HepG2 (cell line): ENCODE data around the gene SGCG. TPM values are rescaled to one million over a fixed set of nuclear protein-coding genes. Genes with fewer than 3 reads are reported as not detected.

Experiments used
- ATAC-seq: fragments of 200-7000 bp; cut with Tn5 transposase; 3 replicates; pipeline ENCODE4 v1.9.1; 2020; ENCODE audit warnings: mild to moderate bottlenecking, moderate library complexity
- BruUV-seq: library from RNA; stranded (reverse); fragments of 400-500 nt; replicated peaks from 2 replicates; lab custom pipeline; 2021; lab: Mats Ljungman, UMichigan
- CTCF ChIA-PET: fragments of 300-600 bp; formaldehyde crosslinking; extraction: SDS; loops from one replicate; lab custom pipeline; 2021; ENCODE audit warnings: low total read pairs, inconsistent platforms, low intra/inter-chr PET ratio; lab: Yijun Ruan, JAX
- POLR2A ChIA-PET: fragments of 350-600 bp; sonication (Branson Sonifier 250); formaldehyde crosslinking; loops from one replicate; lab custom pipeline; 2020; ENCODE audit warnings: antibody characterized with exemption, inconsistent platforms; lab: Yijun Ruan, JAX
- DNase-seq: peaks from one replicate; pipeline ENCODE4 v3.0.0-alpha.2; 2015; ENCODE audit warnings: low spot score
- FAIRE-seq: peaks from 3 replicates; lab custom pipeline; 2011; peaks lifted over from hg19 to GRCh38; lab: Jason Lieb, UNC
- H2AFZ ChIP-seq: one replicate; pipeline ENCODE4 v1.6.1; 2011; ENCODE audit warnings: low read length, inconsistent platforms
- H3K27ac ChIP-seq: fragments of 300-600 bp; 3 replicates; pipeline ENCODE4 v1.8.0; 2011; ENCODE audit warnings: mixed run types, mild to moderate bottlenecking, mixed read lengths, low read length, inconsistent platforms; ENCODE audit not compliant: insufficient read depth; ENCODE audit errors: extremely low read length
- H3K27me3 ChIP-seq, 2 experiments: fragments of 200-600 bp in 1 of 2; 2 replicates in 1 of 2; 3 replicates in 1 of 2; pipeline versions ENCODE4 v1.6.0 to v1.8.0; 2011; ENCODE audit warnings: low read length in 2 of 2, mild to moderate bottlenecking in 2 of 2, moderate library complexity in 2 of 2, inconsistent platforms in 1 of 2; ENCODE audit not compliant: insufficient read depth in 2 of 2, control insufficient read depth in 1 of 2
- H3K36me3 ChIP-seq, 2 experiments: fragments of 200-600 bp in 1 of 2; replicated peaks in 1 of 2; 2 replicates in 1 of 2; 3 replicates in 1 of 2; pipeline versions ENCODE4 v1.5.1 to v1.8.0; 2011; ENCODE audit warnings: low read length in 2 of 2, inconsistent platforms in 1 of 2; ENCODE audit not compliant: insufficient read depth in 2 of 2, control insufficient read depth in 1 of 2
- H3K4me1 ChIP-seq: 2 replicates; pipeline ENCODE4 v1.5.1; 2012; ENCODE audit warnings: low read length, inconsistent platforms; ENCODE audit not compliant: insufficient read depth
- H3K4me2 ChIP-seq: 2 replicates; pipeline ENCODE4 v1.6.0; 2011; ENCODE audit warnings: low read depth, low read length, inconsistent platforms
- H3K4me3 ChIP-seq, 3 experiments: fragments of 200-600 bp in 1 of 3; sonication (generic), shearing (Covaris generic) in 1 of 3; replicated peaks in 1 of 3; 2 replicates each; pipeline ENCODE4 v1.5.1; 2011 to 2016; ENCODE audit warnings: low read length in 3 of 3, inconsistent platforms in 2 of 3, low read depth in 2 of 3, mild to moderate bottlenecking in 2 of 3, control low read depth in 1 of 3, mixed read lengths in 1 of 3; ENCODE audit not compliant: insufficient read depth in 1 of 3
- H3K79me2 ChIP-seq: one replicate; pipeline ENCODE4 v1.6.1; 2011; ENCODE audit warnings: low read length, inconsistent platforms; ENCODE audit not compliant: insufficient read depth
- H3K9ac ChIP-seq: 2 replicates; pipeline ENCODE4 v1.6.0; 2011; ENCODE audit warnings: mild to moderate bottlenecking, low read depth, low read length, inconsistent platforms; ENCODE audit not compliant: insufficient read depth
- H3K9me3 ChIP-seq: 2 replicates; pipeline ENCODE4 v1.5.1; 2012; ENCODE audit warnings: mild to moderate bottlenecking, low read length
- H4K20me1 ChIP-seq: 2 replicates; pipeline ENCODE4 v1.6.0; 2011; ENCODE audit warnings: inconsistent platforms, mild to moderate bottlenecking, low read length, moderate library complexity; ENCODE audit not compliant: insufficient read depth
- ATF7 ChIP-seq, 2 experiments: fragments of 450-650 bp in 1 of 2; sonication (generic) in 1 of 2; formaldehyde crosslinking in 1 of 2; IDR thresholded peaks; 2 replicates each; pipeline versions ENCODE4 v1.4.0 to v1.6.1; 2016 to 2020; ENCODE audit warnings: antibody characterized with exemption in 1 of 2, mild to moderate bottlenecking in 1 of 2, missing genetic modification reagents in 1 of 2
- ELF4 ChIP-seq: sonication (generic); formaldehyde crosslinking; IDR thresholded peaks from 2 replicates; pipeline ENCODE4 v1.5.0; 2020; ENCODE audit warnings: missing genetic modification reagents, mild to moderate bottlenecking, moderate library complexity, borderline replicate concordance
- MAFF ChIP-seq: IDR thresholded peaks from 2 replicates; pipeline ENCODE4 v1.6.1; 2011; ENCODE audit warnings: low read depth, low read length, improper control_type of control experiment
- PCBP2 ChIP-seq: fragments of 200-400 bp; formaldehyde crosslinking; optimal IDR thresholded peaks from 2 replicates; pipeline ENCODE3; 2018; ENCODE audit warnings: low read length, low read depth; ENCODE audit not compliant: poor library complexity, severe bottlenecking
- ZNF446 ChIP-seq: sonication (generic); formaldehyde crosslinking; IDR thresholded peaks from 2 replicates; pipeline ENCODE4 v1.5.0; 2020; ENCODE audit warnings: mild to moderate bottlenecking, missing genetic modification reagents
- ZNF547 ChIP-seq: sonication (generic); formaldehyde crosslinking; IDR thresholded peaks from 2 replicates; pipeline ENCODE4 v1.5.1; 2020; ENCODE audit warnings: mild to moderate bottlenecking, missing genetic modification reagents
- ZNF644 ChIP-seq: IDR thresholded peaks from 2 replicates; pipeline ENCODE4 v1.6.1; 2016; ENCODE audit warnings: low read depth
- WGBS: methylation state at CpG from one replicate; pipeline ENCODE4 v1.1.6; 2017; ENCODE audit warnings: low lambda C conversion rate; 5-methylcytosine and 5-hydroxymethylcytosine counted together
- in situ Hi-C: cut with HindIII; loops from 2 replicates; pipeline ENCODE4 v1.10.0; 2017; ENCODE audit warnings: low pct_unique_long_range_greater_than_20kb; ENCODE audit not compliant: extremely low pct_ligation_motif_present
- intact Hi-C: fragments of 100-400 bp; cut with micrococcal nuclease; formaldehyde crosslinking; loops from one replicate; pipeline ENCODE4 v1.10.0; 2022; ENCODE audit not compliant: unreplicated experiment
- polyA plus RNA-seq, 8 experiments: library from polyadenylated mRNA; depleted of rRNA in 3 of 8; stranded (reverse) in 7 of 8; unstranded in 1 of 8; fragments of >200 nt; fragmentation: Illumina TruSeq in 4 of 8; extraction: Trizol in 4 of 8; gene quantifications; 2 replicates each; pipeline versions ENCODE4 v1.2.1 to v1.2.3, GENCODE V29; 2011 to 2016; ENCODE audit warnings: low read depth in 4 of 8, missing spikeins in 1 of 8, mixed read lengths in 1 of 8; ENCODE audit not compliant: insufficient read depth in 1 of 8
- total RNA-seq, 5 experiments: library from RNA; depleted of rRNA; stranded (reverse); fragments of >200 nt; fragmentation: Illumina TruSeq; extraction: Trizol; gene quantifications; 2 replicates each; pipeline ENCODE4 v1.2.3, GENCODE V29; 2016; ENCODE audit warnings: low read depth in 1 of 5
- TF ChIP-seq, protein P1 (sequence below): sonication (generic); formaldehyde crosslinking; IDR thresholded peaks from 2 replicates; pipeline ENCODE4 v1.9.0; 2022; ENCODE audit warnings: missing genetic modification reagents, mild to moderate bottlenecking, borderline replicate concordance

Gene SGCG
- total and polyA plus RNA-seq, 2 of the 13 experiments (the other 11 are each of a cell fraction or from before 2014, with no cell fraction given) = not detected

DNA sequence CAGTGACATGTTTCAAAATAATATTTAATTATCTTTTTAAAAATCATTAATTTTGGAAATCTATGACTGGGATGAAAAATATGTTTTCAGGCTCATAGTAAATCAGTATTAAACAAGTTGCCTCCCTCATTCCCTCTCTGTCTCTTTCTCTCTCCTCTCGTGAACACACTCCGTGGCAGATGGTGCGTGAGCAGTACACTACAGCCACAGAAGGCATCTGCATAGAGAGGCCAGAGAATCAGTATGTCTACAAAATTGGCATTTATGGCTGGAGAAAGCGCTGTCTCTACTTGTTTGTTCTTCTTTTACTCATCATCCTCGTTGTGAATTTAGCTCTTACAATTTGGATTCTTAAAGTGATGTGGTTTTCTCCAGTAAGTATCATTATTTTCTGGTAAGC, 22.7 kb downstream of the SGCG start:
- H3K4me2 ChIP-seq = no peak overlapping the region
- no peak overlapping the region for H3K27ac ChIP-seq
- intact Hi-C loops = no loop called here
- ChIA-PET CTCF (no interaction called here), POLR2A (no interaction called here)
- DNase-seq (no peak), ATAC-seq (no peak), FAIRE-seq (no peak)
- no peak overlapping the region for H2AFZ ChIP-seq
- no peaks in the 10 kb centered on the region for H4K20me1 ChIP-seq
- no peaks in the 10 kb centered on the region for H3K9me3 ChIP-seq
- 5% methylated on average over 5 of the region's 5 CpGs for WGBS
- H3K79me2 ChIP-seq = no peaks in the 10 kb centered on the region
- BruUV-seq = no TSS peak
- H3K36me3 ChIP-seq = no peaks in the 10 kb centered on the region
- H3K4me3 ChIP-seq = no peak overlapping the region
- no peak for TF ChIP-seq ELF4 (CRISPR knock-in tag)
- no peak for TF ChIP-seq ZNF644 (CRISPR knock-in tag)
- TF ChIP-seq, protein P1, sequence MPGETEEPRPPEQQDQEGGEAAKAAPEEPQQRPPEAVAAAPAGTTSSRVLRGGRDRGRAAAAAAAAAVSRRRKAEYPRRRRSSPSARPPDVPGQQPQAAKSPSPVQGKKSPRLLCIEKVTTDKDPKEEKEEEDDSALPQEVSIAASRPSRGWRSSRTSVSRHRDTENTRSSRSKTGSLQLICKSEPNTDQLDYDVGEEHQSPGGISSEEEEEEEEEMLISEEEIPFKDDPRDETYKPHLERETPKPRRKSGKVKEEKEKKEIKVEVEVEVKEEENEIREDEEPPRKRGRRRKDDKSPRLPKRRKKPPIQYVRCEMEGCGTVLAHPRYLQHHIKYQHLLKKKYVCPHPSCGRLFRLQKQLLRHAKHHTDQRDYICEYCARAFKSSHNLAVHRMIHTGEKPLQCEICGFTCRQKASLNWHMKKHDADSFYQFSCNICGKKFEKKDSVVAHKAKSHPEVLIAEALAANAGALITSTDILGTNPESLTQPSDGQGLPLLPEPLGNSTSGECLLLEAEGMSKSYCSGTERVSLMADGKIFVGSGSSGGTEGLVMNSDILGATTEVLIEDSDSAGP (CRISPR knock-in tag) = no peak
- no peak for TF ChIP-seq ZNF446 (CRISPR knock-in tag)
- H3K4me1 ChIP-seq = no peaks in the 10 kb centered on the region
- H3K9ac ChIP-seq = no peak overlapping the region
- in situ Hi-C loops = no loop called here
- no peaks in the 10 kb centered on the region for H3K27me3 ChIP-seq

GRCh38 chr13:23205807-23206206, 25.0 kb downstream of the SGCG start:
- Histone ChIP-seq H3K36me3 (no peaks in the 10 kb centered on the region), H3K9ac (no peak overlapping the region), H2AFZ (no peak overlapping the region), H4K20me1 (no peaks in the 10 kb centered on the region), H3K79me2 (no peaks in the 10 kb centered on the region), H3K4me2 (no peak overlapping the region), H3K4me1 (no peaks in the 10 kb centered on the region), H3K9me3 (no peaks in the 10 kb centered on the region), H3K27ac (no peak overlapping the region), H3K27me3 (no peaks in the 10 kb centered on the region), H3K4me3 (no peak overlapping the region)
- in situ Hi-C loops = no loop called here
- POLR2A ChIA-PET = no interaction called here
- WGBS = 4% methylated on average over 3 of the region's 3 CpGs
- BruUV-seq = no TSS peak
- FAIRE-seq (no peak), DNase-seq (no peak), ATAC-seq (no peak)
- intact Hi-C loops = no loop called here
- TF ChIP-seq PCBP2 (no peak), ZNF547 (no peak), MAFF (no peak), ATF7 (IDR thresholded peaks at IDR 0.05) (peak; percentile 91), ATF7 (CRISPR knock-in tag; IDR thresholded peaks at IDR 0.05) (no peak)
- CTCF ChIA-PET = no interaction called here
